Measurements from ENCODE around the gene IL22RA2.

DNA sequence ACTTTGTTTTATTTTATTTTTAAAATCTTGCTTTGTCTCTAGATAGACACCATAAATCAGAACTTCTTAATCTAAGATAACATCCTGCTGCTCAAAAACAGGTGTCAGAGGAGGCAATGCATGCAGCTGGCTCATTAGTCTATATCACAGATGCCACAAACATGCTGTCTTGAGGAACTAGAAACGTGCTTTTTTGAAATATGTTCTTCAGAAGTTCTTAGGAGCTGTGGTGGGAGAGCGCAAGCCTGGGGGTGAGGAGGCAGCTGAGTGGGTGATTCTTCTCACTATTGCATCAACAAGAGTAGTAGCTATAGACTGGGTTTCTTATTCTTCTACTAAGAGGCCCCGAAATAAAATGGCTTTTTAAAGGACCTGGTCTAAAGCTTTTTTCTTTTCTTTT lies 23.4 kb downstream of the IL22RA2 start:
- TF ChIP-seq, protein P1, sequence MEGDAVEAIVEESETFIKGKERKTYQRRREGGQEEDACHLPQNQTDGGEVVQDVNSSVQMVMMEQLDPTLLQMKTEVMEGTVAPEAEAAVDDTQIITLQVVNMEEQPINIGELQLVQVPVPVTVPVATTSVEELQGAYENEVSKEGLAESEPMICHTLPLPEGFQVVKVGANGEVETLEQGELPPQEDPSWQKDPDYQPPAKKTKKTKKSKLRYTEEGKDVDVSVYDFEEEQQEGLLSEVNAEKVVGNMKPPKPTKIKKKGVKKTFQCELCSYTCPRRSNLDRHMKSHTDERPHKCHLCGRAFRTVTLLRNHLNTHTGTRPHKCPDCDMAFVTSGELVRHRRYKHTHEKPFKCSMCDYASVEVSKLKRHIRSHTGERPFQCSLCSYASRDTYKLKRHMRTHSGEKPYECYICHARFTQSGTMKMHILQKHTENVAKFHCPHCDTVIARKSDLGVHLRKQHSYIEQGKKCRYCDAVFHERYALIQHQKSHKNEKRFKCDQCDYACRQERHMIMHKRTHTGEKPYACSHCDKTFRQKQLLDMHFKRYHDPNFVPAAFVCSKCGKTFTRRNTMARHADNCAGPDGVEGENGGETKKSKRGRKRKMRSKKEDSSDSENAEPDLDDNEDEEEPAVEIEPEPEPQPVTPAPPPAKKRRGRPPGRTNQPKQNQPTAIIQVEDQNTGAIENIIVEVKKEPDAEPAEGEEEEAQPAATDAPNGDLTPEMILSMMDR (IDR thresholded peaks at IDR 0.05), result no peak
- TF ChIP-seq POLR2A (IDR thresholded peaks at IDR 0.05), result no peak
